Inflammatory macrophage treated with lipopolysaccharide for 1 hour (primary cell): ENCODE measurements around the gene CFAP206.

Experiments
- DNase-seq, 2 donors: peaks; one replicate each; pipeline ENCODE4 v3.0.0-alpha.2; 2020 to 2022

Gene CFAP206

GRCh38 chr6:87407901-87408720 is at the start of gene CFAP206:
Gene CFAP206 (plus strand): TSS chr6:87407972. CDS start chr6:87409840, 1,868 bp downstream.
- peak; percentile 66 to 76 for DNase-seq

DNA sequence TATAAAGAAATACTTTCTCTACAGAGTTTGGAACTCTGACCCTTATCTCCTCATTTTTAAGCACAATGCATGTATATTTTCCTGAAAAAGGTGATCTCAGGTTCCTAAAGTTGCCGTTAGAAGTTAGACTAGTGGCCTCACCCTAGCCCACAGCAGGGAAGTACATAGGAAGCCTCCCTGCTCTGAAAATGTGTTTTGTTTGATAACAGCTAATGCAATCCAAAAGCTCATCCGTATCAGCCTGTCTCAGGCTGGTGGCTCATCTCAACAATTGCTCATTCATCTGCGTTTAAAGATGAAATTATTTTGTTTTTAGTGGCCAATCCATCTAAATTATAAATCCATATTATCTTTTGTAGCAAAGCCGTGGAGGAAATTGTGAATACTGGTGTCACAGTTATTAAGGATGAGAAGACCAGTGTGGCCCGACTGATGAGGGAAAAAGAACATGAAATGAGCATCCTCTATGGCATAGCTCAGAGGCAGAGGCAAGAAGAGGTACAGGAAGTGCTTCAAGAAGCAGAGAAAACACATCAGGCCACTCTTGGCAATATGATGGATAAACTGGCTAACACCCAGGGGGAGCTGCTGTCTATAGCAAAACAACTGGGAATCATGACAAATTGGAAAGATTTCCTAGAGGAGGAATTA is 43.0 kb upstream of the CFAP206 start:
- no peak for DNase-seq

DNA sequence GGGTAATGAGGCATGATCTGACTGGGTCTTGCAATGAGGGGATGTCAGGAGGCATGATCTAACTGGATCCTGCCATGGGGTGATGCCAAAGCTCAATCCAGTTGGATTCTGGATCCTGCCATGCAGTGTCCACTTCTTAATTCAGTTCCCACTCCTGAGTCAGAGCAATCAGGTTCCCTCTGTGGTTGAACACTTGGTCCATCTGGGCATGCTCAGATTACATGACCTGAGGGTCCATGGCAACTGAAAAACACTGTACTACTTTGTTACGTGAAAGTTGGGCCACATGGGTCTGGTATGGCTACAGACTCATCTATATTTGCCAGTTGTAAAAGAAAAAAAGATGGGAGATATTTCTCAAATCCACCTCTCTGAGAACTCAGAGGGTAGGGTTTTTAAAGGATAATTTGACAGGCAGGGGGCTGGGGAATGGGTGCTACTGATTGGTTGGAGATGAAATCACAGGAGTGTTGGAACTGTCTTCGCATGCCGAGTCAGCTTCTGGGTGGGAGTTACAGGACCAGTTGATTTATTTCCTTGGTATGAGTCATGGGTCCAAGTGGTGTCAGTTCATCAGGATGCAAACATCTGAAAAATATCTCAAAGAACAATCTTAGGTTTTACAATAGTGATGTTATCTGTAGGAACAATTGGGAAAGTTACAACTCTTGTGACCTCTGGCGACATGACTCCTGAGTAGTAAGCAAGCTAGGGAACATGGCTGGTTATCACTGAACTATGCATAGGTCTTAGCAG is 41.5 kb upstream of the CFAP206 start:
- DNase-seq: no peak

GRCh38 chr6:87366899-87367298 is 40.9 kb upstream of the CFAP206 start:
- DNase-seq: no peak

DNA sequence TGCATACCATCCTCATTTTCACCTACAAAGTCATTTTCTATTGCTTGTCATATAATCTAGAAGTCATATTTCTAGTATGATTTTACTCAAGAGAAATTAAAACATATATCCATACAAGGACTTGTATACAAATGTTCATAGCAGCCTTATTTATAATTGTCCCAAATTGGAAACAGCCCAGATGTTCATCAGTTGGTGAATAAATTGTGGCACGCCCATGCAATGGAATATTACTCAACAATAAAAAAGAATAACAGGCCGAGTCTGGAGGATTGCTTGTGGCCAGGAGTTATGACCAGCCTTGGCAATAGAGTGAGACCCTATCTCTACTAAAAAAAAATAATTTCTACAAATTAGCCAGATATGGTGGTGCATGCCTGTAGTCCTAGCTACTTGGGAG is 34.4 kb upstream of the CFAP206 start:
- no peak for DNase-seq

DNA sequence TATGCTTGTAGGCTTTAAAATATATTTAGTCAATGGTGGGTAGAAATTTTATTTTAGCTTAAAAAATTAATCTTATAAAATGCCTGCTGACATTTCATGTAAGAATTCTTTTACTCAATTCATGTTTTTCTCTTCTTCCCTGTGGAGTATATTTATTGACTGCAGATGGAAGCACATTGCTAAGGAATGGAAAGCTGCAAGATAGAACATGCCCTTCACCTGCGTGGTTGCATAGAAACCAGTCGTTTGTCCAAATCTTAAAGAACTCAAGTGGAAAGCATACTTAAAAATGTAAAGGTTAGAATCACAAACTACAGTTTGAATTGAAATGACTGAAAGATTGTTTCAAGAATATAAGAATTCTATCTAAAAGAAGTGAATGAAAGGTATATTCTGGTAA is 32.5 kb upstream of the CFAP206 start:
- no peak for DNase-seq

DNA sequence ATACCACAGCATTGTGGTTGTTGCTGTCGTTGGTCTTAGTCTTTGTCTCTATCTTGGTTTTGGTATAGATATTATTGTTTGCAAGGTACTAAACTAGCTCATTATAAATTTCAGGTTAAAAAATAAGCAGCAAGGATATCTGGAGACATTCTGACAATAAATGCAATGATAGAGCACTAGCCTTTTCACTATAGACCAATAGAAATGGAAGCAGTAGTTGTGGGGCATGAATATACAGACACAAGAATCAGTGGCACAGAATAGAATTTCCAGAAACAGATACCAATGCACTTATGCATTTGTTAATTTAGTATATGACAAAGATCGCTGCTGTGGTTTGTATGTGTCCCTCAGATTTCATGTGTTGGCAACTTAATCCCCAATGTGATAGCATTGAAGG is 31.1 kb upstream of the CFAP206 start:
- DNase-seq: no peak

DNA sequence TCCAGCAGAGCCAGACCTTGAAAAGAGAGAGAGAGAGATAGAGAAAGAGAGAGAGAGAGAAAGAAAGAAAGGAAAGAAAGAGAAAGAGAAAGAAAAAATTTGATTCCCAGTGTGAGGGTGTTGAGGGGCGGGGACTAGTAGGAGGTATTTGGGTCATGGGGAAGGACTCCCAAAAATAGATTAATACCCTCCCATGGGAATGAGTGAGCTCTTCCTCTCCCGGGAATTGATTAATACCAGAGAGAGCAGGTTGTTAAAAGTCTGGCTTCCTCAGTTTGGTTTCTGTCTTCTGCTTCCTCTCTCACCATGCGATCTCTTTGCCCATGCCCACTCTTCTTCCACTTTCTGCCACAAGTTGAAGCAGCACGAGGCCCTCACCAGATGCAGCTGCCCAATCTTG is 28.8 kb upstream of the CFAP206 start:
- DNase-seq: peak; percentile 10 to 65

DNA sequence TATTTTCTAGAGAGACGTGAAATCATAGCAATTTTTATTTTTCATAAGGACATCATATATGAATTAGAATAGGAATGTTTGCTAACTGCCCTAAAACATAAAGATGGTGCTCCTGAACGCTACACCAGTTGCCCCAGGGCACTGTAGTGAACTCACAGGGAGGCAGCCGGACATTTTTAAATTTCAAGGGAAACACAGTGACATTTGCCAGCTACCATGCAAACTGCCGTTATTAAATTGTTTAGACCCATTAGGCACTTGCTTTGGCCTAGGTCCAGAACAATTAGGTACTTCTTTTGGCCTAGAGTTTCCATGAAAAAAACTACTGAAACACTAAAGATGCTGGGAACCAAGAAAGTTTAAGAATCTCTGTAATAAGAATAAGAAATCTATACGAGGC is 24.9 kb upstream of the CFAP206 start:
- DNase-seq: no peak

GRCh38 chr6:87384038-87384437 is 23.7 kb upstream of the CFAP206 start:
- DNase-seq: no peak

DNA sequence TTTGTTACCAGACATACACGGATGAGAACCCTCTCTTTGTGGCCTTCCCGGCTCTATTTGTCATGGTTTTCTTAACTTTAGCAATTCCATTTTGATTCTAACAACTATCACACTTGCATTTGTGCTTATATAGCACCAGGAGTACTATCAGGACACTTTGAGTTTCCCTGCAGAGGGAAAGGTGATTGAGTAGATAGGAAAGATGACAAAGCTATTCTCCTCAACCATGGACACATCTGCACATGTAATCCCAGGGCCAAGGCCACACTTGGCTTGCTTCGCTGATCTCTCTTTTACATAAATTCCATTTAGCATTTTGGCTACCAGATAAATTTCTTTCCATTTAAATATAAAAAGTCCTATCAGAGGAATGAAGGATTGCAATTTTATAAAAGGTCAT is 23.3 kb upstream of the CFAP206 start:
- no peak for DNase-seq

DNA sequence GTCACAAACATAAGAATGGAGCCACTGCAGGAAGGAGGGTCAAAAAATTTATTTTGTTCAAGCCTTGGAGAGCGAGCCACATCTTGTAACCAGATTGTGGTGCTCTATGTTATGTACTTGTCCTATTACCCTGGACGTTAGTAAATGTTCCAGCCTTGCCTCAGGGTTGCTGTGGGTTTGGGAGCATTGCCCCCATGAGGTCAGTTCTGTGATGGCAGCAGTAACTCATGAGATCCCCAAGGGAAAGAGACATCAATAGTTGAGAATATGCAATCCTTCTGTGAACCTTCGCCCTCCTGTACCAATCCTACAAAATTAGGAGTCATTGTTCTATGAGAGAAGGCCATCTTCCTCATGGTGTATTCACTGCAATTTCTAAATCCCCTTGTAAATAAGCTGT is 16.4 kb upstream of the CFAP206 start:
- DNase-seq: no peak

DNA sequence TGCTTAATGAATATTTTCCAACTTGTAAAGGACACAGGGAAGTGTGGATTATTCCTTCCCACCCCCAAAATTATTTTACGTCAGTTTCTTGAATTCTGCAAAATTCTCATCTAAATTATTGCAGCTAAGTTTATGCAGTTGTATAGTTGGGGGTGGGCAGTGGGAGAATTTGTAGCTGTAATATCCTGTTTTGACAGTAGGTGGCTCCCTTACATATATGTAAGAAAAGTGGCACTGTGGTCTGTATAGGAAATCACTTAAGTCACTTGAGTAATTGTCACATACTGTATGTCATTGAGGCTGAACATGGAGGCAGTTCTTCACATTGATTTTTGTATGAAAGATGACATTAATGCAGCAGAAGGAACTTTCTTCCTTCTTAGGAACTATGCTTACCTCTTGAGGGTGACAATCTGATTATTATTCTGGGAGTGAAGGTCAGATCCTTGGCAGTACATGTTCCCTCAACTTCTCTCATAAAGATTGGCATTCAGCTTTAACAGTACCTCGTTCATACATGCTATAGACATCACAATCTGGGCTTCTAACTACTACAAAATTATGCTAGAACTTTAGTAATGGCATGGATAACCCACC is 14.6 kb upstream of the CFAP206 start:
- peak; percentile 62 to 93 for DNase-seq

DNA sequence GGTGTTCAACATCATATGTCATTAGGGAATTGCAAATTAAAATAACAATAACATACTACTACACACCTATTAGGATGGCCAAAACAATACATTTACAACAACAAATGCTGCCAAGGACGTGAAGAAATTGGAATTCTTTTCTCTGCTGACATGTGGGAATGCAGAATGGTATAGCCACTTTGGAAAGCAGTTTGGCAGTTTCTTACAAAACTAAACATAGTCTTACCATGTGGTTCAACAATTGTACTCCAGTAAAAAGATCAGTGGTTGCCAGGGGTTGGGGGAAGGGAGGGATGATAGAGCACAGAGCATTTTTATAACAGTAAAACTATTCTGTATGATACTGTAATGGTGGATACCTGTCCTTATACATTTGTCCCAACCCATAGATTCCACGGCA is 12.3 kb upstream of the CFAP206 start:
- DNase-seq: no peak

DNA sequence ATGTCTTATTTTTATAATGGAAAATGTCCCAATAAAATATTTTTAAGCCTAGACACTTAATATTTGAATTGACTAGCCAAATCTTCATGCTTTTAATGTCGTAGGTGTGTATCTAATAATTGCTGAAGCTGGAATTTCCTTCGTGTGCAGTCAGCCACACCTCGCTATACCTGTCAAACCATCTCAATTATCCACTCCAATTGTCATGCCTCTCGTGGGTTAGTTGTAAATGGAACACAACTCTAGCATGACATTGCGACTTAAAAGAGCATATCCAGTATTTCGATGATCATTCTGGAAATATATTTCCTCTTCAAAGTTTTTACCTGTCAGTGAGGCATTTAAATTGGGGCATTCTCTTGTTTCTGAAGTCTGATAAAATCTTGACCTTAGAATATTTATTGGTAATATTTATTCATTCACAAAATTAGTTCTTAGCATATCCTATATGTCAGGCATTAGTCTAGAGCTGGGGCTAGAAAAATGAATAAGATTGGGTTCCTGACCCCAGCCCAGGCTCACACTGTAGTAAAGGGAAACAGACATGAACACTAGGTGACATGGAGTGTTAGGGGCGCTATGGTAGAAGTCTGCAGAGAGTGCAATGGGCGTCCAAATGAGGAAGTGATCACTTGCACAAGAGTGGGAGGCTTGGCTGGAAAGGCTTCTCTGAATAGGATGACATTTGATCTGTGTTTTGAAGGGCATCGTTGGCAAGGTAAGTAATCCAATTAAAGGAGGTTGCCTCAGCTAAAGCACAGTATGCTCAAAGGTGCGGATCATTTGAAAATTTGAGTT is 11.0 kb upstream of the CFAP206 start:
- DNase-seq: peak; percentile 47 to 54

GRCh38 chr6:87397656-87398055 is 10.1 kb upstream of the CFAP206 start:
- no peak for DNase-seq

- no peak for DNase-seq
Observed at GRCh38 chr6:87401832-87402231, 5.9 kb upstream of the CFAP206 start.

DNA sequence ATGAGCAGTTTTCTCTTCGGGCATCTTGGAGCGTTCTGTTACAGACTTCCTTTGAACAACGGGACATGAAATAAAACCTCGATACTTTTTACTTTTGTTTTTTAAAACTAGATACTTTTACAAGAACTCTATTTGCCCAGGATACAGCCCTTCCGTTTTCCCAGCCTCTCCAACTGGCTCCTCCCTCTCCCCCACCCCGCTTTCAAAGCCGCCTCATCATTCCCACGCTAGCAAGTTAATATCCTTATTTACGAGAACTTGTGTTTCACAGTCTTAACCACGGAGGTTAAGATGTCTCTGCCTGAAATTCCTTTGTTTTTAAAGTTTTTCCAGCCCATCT is 241 bp upstream of the CFAP206 start:
- DNase-seq: peak; percentile 29 to 44

- DNase-seq: no peak
Observed at GRCh38 chr6:87408721-87409155, 966 bp downstream of the CFAP206 start.

DNA sequence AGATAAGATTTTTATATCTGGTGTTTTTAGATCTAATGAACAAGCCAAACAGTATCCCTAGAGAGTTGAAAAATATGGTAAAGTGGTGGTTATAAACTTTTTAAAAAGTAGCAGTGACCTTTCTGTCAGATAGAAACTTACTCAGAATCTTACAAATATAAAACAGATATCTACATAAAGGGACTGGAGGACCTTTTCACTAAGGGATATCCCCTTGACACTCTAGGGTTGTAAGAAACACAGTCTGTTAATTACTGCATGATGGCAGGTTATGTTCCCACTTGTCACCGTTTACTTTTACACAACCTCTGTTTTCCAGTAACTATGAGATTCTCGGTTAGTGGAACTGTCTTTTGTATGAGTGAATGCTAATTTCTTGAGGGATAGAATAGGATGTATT is 11.5 kb downstream of the CFAP206 start:
- no peak for DNase-seq

DNA sequence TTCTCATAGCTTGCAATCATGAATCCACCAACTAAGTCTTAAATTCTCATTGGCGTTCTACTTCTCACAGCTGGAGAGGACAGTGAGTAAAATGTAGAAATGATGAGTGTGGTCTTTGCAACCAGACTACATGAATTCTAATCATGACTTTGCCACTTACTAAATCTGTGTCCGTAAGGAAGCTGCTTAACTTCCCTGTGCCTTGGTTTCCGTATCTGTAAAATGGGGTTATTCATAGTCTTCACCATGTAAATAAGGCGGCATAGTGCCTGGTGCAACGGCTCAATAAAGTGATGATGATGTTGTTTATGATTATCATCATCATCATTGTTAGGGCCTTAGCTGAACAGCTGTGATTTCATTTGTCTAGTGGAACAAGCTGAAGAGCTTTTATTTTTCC is 12.6 kb downstream of the CFAP206 start:
- DNase-seq: no peak

DNA sequence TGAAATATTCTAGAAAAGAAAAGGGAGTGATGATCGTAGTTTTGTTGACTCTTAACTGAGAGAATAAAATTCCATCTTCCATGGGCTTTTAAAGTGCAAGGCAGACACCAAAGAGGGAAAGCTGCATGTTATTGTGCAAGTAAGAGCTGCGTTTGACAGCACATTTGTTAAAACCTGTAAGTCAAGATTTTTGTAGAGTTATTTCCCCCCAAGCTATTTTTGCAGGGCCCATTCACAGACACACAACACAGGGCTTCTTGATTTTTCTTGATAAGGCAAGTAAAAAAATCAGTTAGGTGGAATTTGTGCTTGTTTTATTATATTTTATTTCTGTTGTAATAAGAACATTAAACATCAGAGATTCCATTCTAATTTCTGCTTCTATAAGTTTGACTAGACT is 13.8 kb downstream of the CFAP206 start:
- no peak for DNase-seq

GRCh38 chr6:87426789-87427188 is 19.0 kb downstream of the CFAP206 start:
- no peak for DNase-seq
